Omental fat pad (tissue), 4 donors: ENCODE data around the gene MESP1. TPM values are rescaled to one million over a fixed set of nuclear protein-coding genes. Genes with fewer than 3 reads are reported as not detected.
"Not testable (repeated sequence)": the region's sequence is repeated elsewhere in the genome, so short reads cannot be mapped to it uniquely, and the experiment has no call there.

Source experiments
- ATAC-seq: fragments of 150-250 bp; one replicate; pipeline ENCODE4 v1.9.1; 2016; ENCODE audit warnings: mild to moderate bottlenecking, moderate library complexity; ENCODE audit not compliant: low FRiP score
- DNase-seq: peaks from one replicate; pipeline ENCODE4 v3.0.0-alpha.2; 2019; ENCODE audit warnings: low spot score
- total RNA-seq, 4 donors: library from RNA; depleted of rRNA; stranded (reverse); fragments of >200 nt; gene quantifications; one replicate each; pipeline ENCODE4 v1.1.0, GENCODE V29; 2016
- TF ChIP-seq, protein P1 (sequence below), 3 donors: fragments of 450-650 bp; IDR thresholded peaks; one replicate each; pipeline ENCODE4 v1.5.1; 2016 to 2017; ENCODE audit warnings: antibody characterized with exemption in 3 of 3, mild to moderate bottlenecking in 3 of 3, moderate library complexity in 2 of 3

MESP1 gene
- total RNA-seq, 4 donors from 2014 or later: 4.0 to 16.2 (median 6.5) TPM

DNA sequence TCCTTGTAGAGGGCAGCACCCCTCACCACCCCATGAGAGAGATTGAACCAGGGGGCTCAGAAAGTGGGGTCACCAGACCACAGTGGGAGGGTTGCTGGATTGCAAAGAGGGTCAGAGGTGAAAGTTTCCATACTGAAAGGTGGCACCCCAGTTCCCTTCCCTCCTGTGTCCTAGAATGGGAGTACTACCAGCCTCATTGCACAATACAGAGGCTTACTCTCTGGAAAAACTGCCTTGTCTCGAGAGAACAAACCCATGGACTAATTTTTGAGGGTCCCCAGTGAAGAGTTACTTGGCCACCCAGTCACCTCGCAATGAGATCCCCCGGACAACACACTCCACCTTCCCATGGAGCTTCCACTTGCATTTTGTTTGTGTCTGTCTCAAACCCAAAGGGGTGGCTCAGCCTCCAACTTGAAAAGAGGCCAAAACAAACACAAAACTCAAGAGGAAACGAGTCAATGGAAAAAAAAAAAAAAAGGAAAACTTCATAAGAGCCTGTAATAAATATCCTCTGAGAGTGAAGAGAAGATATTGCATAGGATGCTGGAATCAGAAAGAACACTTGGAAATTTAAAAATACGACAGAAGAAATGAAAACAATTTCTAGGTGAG is 43.7 kb upstream of the MESP1 start:
- no peak for ATAC-seq
- DNase-seq: no peak
- TF ChIP-seq, protein P1, sequence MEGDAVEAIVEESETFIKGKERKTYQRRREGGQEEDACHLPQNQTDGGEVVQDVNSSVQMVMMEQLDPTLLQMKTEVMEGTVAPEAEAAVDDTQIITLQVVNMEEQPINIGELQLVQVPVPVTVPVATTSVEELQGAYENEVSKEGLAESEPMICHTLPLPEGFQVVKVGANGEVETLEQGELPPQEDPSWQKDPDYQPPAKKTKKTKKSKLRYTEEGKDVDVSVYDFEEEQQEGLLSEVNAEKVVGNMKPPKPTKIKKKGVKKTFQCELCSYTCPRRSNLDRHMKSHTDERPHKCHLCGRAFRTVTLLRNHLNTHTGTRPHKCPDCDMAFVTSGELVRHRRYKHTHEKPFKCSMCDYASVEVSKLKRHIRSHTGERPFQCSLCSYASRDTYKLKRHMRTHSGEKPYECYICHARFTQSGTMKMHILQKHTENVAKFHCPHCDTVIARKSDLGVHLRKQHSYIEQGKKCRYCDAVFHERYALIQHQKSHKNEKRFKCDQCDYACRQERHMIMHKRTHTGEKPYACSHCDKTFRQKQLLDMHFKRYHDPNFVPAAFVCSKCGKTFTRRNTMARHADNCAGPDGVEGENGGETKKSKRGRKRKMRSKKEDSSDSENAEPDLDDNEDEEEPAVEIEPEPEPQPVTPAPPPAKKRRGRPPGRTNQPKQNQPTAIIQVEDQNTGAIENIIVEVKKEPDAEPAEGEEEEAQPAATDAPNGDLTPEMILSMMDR (IDR thresholded peaks at IDR 0.05): no peak

DNA sequence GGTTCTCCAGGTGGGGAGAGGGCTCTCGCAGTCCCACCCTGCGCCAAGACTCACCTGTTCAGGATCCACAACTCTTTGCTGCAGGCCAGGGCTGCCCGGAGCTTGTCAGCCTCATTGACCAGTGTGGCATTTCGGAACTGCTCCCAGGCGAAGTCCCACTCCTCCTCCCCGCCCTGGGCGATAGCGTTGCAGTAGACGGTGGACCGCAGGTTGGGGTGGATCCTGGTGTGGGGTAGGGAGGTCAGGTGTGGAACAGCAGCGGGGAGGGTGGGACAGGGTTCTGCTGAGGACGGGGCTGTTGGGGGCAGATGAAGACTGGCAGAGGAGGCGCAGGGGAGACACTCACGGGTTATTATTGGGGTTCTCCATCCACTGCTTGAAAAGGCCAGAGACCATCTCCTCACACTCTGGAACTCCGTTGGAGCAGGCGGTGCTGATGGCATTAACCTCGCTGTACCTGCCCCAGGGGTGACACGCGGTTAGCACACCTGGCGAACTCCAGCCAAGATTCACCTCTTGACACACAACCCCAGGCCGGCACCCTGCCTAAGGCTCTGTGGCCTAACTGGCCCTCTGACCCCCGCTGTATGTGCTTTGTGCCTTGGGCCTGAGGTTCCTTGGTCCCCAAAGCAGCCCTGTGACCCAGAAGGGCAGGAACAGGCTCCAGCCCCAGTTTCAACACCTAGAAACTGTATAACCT is 41.2 kb upstream of the MESP1 start:
- ATAC-seq: no peak

DNA sequence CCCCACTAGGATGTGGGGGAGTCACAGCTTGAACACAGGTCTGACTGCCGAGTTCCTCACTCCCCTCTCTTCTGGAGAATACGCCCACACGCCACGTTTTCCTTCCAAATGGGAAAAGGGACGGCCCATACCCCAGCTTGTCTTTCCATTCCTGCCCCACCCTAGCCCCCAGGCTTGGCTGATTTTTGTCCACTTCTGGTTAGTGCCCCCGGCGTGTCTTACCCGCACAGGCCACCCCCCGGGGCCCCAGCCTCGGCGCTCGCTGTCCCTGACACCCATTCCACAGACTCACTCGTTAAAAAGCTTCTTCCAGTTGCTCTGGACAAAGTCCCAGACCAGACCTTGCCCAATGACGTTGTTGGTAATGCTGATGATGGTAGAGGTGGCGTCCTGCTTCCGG is 39.6 kb upstream of the MESP1 start:
- no peak for DNase-seq
- no peak for ATAC-seq
- TF ChIP-seq, protein P1 (IDR thresholded peaks at IDR 0.05): no peak

More for the DNA sequence above, 41.2 kb upstream of the MESP1 start:
- DNase-seq: no peak
- TF ChIP-seq, protein P1 (IDR thresholded peaks at IDR 0.05): no peak

DNA sequence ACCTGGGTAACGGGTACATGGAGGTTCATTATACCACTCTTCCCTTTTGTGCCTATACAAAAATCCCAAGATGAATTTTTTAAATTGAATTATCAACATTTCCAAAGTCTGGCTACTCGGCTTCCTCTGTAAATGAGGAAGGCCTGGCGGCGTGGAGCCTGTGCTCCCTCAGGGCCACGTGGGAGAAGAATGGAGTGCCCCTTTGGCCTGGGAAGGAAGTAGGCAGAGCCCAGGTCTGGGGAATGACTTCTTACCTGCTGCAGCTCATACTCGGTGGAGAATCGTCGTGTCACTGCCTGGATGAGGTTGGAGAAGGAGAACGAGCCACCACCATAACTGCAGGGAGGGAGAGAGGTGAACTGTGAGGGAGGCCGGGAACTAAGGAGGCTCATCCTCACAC is 39.2 kb upstream of the MESP1 start:
- DNase-seq (no peak), ATAC-seq (no peak)
- TF ChIP-seq, protein P1 (IDR thresholded peaks at IDR 0.05): no peak

DNA sequence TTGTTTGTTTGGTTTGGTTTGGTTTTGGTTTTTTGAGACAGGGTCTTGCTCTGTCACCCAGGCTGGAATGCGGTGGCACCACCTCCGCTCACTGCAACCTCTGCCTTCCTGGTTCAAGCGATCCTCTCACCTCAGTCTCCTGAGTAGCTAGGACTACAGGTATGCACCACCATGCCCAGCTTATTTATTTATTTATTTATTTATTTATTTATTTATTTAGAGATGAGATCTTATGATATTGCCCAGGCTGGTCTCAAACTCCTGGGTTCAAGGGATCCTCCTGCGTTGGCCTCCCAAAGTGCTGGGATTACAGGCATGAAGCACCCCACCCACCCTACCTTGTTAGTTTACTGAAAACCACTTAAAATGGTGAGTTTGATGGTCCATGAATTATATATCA is 37.5 kb upstream of the MESP1 start:
- not testable (repeated sequence) for ATAC-seq, DNase-seq

DNA sequence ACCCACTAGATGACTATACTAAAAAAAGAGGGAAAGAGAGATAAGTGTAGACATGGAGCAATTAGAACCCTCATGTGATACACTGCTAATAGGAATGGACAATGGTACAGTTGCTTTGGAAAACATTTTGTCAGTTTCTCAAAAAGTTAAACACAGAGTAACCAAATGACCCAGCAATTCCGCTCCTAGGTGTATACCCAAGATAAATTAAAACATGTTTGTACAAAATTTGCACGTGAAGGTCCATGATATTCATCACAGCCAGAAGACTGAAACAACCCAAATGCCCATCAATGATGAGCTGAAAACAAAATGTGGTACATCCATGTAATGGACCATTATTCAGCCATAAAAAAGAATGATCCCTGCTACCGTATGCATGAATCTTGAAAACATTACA is 36.9 kb upstream of the MESP1 start:
- ATAC-seq (no peak), DNase-seq (no peak)
- TF ChIP-seq, protein P1 (IDR thresholded peaks at IDR 0.05): no peak

DNA sequence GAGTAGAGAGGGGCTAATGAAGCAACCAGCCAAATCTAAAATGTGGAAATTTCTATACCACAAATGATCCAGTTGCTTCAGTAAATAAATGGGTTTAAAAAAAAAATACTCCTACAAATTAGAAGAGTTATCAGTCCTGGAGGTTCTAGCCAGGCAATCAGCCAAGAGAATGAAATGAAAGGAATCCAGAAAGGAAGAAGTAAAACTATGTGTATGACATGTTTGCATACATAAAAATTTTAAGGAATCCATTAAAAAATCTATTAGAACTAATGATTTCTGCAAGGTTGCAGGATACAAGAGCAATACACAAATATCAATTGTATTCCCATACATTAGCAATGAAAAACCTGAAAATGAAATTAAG is 34.7 kb upstream of the MESP1 start:
- TF ChIP-seq, protein P1 (IDR thresholded peaks at IDR 0.05): no peak
- DNase-seq: no peak
- ATAC-seq: no peak
